ENCODE measurements around the gene DISP2. TPM values are rescaled to one million over a fixed set of nuclear protein-coding genes. Genes with fewer than 3 reads are reported as not detected.

DISP2 gene
- total and polyA plus RNA-seq, 9 donors: 0.20 to 4.3 (median 1.1) TPM

GRCh38 chr15:40343512-40343911 lies 14.5 kb upstream of the DISP2 start:
- no peak overlapping the region for H3K27ac ChIP-seq (ENCODE audit: low read length)
- H3K36me3 ChIP-seq (ENCODE audit: control insufficient read depth, insufficient read depth, low read length): no peaks in the 10 kb centered on the region
- no peaks in the 10 kb centered on the region for H3K9me3 ChIP-seq (replicated peaks; ENCODE audit: control insufficient read depth, low read depth, low read length)
- H3K27me3 ChIP-seq (ENCODE audit: control insufficient read depth, insufficient read depth, low read length): no peaks in the 10 kb centered on the region
- H3K4me1 ChIP-seq (ENCODE audit: control insufficient read depth, insufficient read depth, low read length): peaks cover 45% of the 10 kb centered on the region
- H3K4me3 ChIP-seq (ENCODE audit: low read length): no peak overlapping the region
- 69% methylated on average over 6 of the region's 10 CpGs for WGBS (ENCODE audit: insufficient coverage)
- no peak for DNase-seq

GRCh38 chr15:40344217-40344616 lies 13.8 kb upstream of the DISP2 start:
- Histone ChIP-seq H3K4me1 (ENCODE audit: control insufficient read depth, insufficient read depth, low read length) (peaks cover 37% of the 10 kb centered on the region), H3K36me3 (ENCODE audit: control insufficient read depth, insufficient read depth, low read length) (no peaks in the 10 kb centered on the region), H3K4me3 (ENCODE audit: low read length) (no peak overlapping the region), H3K9me3 (replicated peaks; ENCODE audit: control insufficient read depth, low read depth, low read length) (no peaks in the 10 kb centered on the region), H3K27ac (ENCODE audit: low read length) (no peak overlapping the region), H3K27me3 (ENCODE audit: control insufficient read depth, insufficient read depth, low read length) (no peaks in the 10 kb centered on the region)
- 67% methylated on average over 2 of the region's 6 CpGs for WGBS (ENCODE audit: insufficient coverage)
- no peak for DNase-seq

- no peak overlapping the region for H3K27ac ChIP-seq (ENCODE audit: low read length)
- DNase-seq: peak; percentile 55
- H3K36me3 ChIP-seq (ENCODE audit: control insufficient read depth, insufficient read depth, low read length): no peaks in the 10 kb centered on the region
- 62% methylated on average over 10 of the region's 15 CpGs for WGBS (ENCODE audit: insufficient coverage)
- H3K27me3 ChIP-seq (ENCODE audit: control insufficient read depth, insufficient read depth, low read length): no peaks in the 10 kb centered on the region
- H3K4me1 ChIP-seq (ENCODE audit: control insufficient read depth, insufficient read depth, low read length): peaks cover 33% of the 10 kb centered on the region
- H3K4me3 ChIP-seq (ENCODE audit: low read length): no peak overlapping the region
- H3K9me3 ChIP-seq (replicated peaks; ENCODE audit: control insufficient read depth, low read depth, low read length): no peaks in the 10 kb centered on the region
Measured at GRCh38 chr15:40344631-40345120, 13.3 kb upstream of the DISP2 start.

- Histone ChIP-seq H3K27ac (ENCODE audit: low read length) (no peak overlapping the region), H3K27me3 (ENCODE audit: control insufficient read depth, insufficient read depth, low read length) (no peaks in the 10 kb centered on the region), H3K36me3 (ENCODE audit: control insufficient read depth, insufficient read depth, low read length) (no peaks in the 10 kb centered on the region), H3K4me3 (ENCODE audit: low read length) (no peak overlapping the region), H3K9me3 (replicated peaks; ENCODE audit: control insufficient read depth, low read depth, low read length) (no peaks in the 10 kb centered on the region), H3K4me1 (ENCODE audit: control insufficient read depth, insufficient read depth, low read length) (peaks cover 26% of the 10 kb centered on the region)
- DNase-seq: no peak
- WGBS (ENCODE audit: insufficient coverage): 69% methylated on average over 6 of the region's 10 CpGs
Measured at GRCh38 chr15:40345225-40345866, 12.7 kb upstream of the DISP2 start.

- Histone ChIP-seq H3K27ac (ENCODE audit: low read length) (no peak overlapping the region), H3K4me3 (ENCODE audit: low read length) (no peak overlapping the region), H3K36me3 (ENCODE audit: control insufficient read depth, insufficient read depth, low read length) (no peaks in the 10 kb centered on the region), H3K9me3 (replicated peaks; ENCODE audit: control insufficient read depth, low read depth, low read length) (no peaks in the 10 kb centered on the region), H3K27me3 (ENCODE audit: control insufficient read depth, insufficient read depth, low read length) (no peaks in the 10 kb centered on the region), H3K4me1 (ENCODE audit: control insufficient read depth, insufficient read depth, low read length) (peaks cover 19% of the 10 kb centered on the region)
- WGBS (ENCODE audit: insufficient coverage): 82% methylated on average over 4 of the region's 6 CpGs
- no peak for DNase-seq
Measured at GRCh38 chr15:40345867-40346578, 12.0 kb upstream of the DISP2 start.

- H3K4me3 ChIP-seq (ENCODE audit: low read length): no peak overlapping the region
- no peak overlapping the region for H3K27ac ChIP-seq (ENCODE audit: low read length)
- peaks cover 15% of the 10 kb centered on the region for H3K4me1 ChIP-seq (ENCODE audit: control insufficient read depth, insufficient read depth, low read length)
- WGBS (ENCODE audit: insufficient coverage): 80% methylated on average over 14 of the region's 15 CpGs
- DNase-seq: no peak
- no peaks in the 10 kb centered on the region for H3K36me3 ChIP-seq (ENCODE audit: control insufficient read depth, insufficient read depth, low read length)
- no peaks in the 10 kb centered on the region for H3K27me3 ChIP-seq (ENCODE audit: control insufficient read depth, insufficient read depth, low read length)
- no peaks in the 10 kb centered on the region for H3K9me3 ChIP-seq (replicated peaks; ENCODE audit: control insufficient read depth, low read depth, low read length)
Measured at GRCh38 chr15:40346579-40347558, 11.2 kb upstream of the DISP2 start.

- Histone ChIP-seq H3K36me3 (ENCODE audit: control insufficient read depth, insufficient read depth, low read length) (no peaks in the 10 kb centered on the region), H3K9me3 (replicated peaks; ENCODE audit: control insufficient read depth, low read depth, low read length) (no peaks in the 10 kb centered on the region), H3K4me1 (ENCODE audit: control insufficient read depth, insufficient read depth, low read length) (peaks cover 15% of the 10 kb centered on the region), H3K27me3 (ENCODE audit: control insufficient read depth, insufficient read depth, low read length) (peaks cover 2% of the 10 kb centered on the region), H3K4me3 (ENCODE audit: low read length) (no peak overlapping the region), H3K27ac (ENCODE audit: low read length) (no peak overlapping the region)
- 92% methylated on average over 9 of the region's 11 CpGs for WGBS (ENCODE audit: insufficient coverage)
- no peak for DNase-seq
Measured at GRCh38 chr15:40347559-40348473, 10.2 kb upstream of the DISP2 start.

- no peak overlapping the region for H3K27ac ChIP-seq (ENCODE audit: low read length)
- H3K9me3 ChIP-seq (replicated peaks; ENCODE audit: control insufficient read depth, low read depth, low read length): no peaks in the 10 kb centered on the region
- 100% methylated on average over 2 of the region's 5 CpGs for WGBS (ENCODE audit: insufficient coverage)
- no peak for DNase-seq
- H3K4me1 ChIP-seq (ENCODE audit: control insufficient read depth, insufficient read depth, low read length): peaks cover 9% of the 10 kb centered on the region
- H3K36me3 ChIP-seq (ENCODE audit: control insufficient read depth, insufficient read depth, low read length): no peaks in the 10 kb centered on the region
- peaks cover 2% of the 10 kb centered on the region for H3K27me3 ChIP-seq (ENCODE audit: control insufficient read depth, insufficient read depth, low read length)
- H3K4me3 ChIP-seq (ENCODE audit: low read length): no peak overlapping the region
Measured at GRCh38 chr15:40348474-40348870, 9.5 kb upstream of the DISP2 start.

GRCh38 chr15:40349163-40349562 lies 8.9 kb upstream of the DISP2 start:
- Histone ChIP-seq H3K4me1 (ENCODE audit: control insufficient read depth, insufficient read depth, low read length) (peaks cover 13% of the 10 kb centered on the region), H3K9me3 (replicated peaks; ENCODE audit: control insufficient read depth, low read depth, low read length) (no peaks in the 10 kb centered on the region), H3K27me3 (ENCODE audit: control insufficient read depth, insufficient read depth, low read length) (peaks cover 2% of the 10 kb centered on the region), H3K4me3 (ENCODE audit: low read length) (no peak overlapping the region), H3K27ac (ENCODE audit: low read length) (no peak overlapping the region), H3K36me3 (ENCODE audit: control insufficient read depth, insufficient read depth, low read length) (no peaks in the 10 kb centered on the region)
- DNase-seq: no peak
- 100% methylated on average over 1 of the region's 5 CpGs for WGBS (ENCODE audit: insufficient coverage)
